ENCODE results near the gene PLAC1. TPM values are rescaled to one million over a fixed set of nuclear protein-coding genes. Genes with fewer than 3 reads are reported as not detected.

The PLAC1 gene
- total and polyA plus RNA-seq, 7 donors, result 0.06 to 1.4 TPM; not detected in 5

- Histone ChIP-seq H3K4me3 (no peak overlapping the region), H3K27ac (no peak overlapping the region), H3K27me3 (no peaks in the 10 kb centered on the region), H3K4me1 (peaks cover 0 to under 1% (median 0%) of the 10 kb centered on the region in 4 donors), H3K36me3 (no peaks in the 10 kb centered on the region), H3K9me3 (no peaks in the 10 kb centered on the region)
- TF ChIP-seq, protein P1, sequence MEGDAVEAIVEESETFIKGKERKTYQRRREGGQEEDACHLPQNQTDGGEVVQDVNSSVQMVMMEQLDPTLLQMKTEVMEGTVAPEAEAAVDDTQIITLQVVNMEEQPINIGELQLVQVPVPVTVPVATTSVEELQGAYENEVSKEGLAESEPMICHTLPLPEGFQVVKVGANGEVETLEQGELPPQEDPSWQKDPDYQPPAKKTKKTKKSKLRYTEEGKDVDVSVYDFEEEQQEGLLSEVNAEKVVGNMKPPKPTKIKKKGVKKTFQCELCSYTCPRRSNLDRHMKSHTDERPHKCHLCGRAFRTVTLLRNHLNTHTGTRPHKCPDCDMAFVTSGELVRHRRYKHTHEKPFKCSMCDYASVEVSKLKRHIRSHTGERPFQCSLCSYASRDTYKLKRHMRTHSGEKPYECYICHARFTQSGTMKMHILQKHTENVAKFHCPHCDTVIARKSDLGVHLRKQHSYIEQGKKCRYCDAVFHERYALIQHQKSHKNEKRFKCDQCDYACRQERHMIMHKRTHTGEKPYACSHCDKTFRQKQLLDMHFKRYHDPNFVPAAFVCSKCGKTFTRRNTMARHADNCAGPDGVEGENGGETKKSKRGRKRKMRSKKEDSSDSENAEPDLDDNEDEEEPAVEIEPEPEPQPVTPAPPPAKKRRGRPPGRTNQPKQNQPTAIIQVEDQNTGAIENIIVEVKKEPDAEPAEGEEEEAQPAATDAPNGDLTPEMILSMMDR (IDR thresholded peaks at IDR 0.05), result no peak
- no peak for TF ChIP-seq EP300 (IDR thresholded peaks at IDR 0.05)
- TF ChIP-seq POLR2A (IDR thresholded peaks at IDR 0.05), result no peak
- TF ChIP-seq POLR2AphosphoS5 (IDR thresholded peaks at IDR 0.05), result no peak
- no peak for DNase-seq
- 58 to 80% methylated on average over 1 of the region's 1 CpG for WGBS, 2 donors
- intact Hi-C loops (cut with DNase I), result no loop called here
Observed at GRCh38 chrX:134664202-134664601, 5.9 kb upstream of the PLAC1 start.

DNA sequence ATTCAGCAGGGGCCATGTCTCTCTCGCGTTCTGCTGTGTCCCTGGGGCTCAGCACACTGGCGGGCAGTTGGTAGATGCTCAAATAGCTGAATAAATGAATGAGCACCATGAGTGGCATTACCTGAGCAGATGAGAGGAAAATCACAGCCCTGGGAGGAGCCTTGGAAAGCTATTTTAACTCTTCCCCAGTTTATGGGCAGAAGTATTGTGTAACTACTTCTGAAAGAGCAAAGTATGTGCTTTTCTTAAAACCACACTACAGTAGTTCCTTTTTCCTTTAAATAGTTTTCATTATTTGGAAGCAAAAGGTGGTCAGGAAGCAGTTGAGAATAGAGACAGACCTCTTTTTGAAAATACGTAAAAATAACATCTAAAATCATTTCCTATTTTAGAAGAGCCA is 3.0 kb upstream of the PLAC1 start:
- no peaks in the 10 kb centered on the region for H3K9me3 ChIP-seq
- H3K4me3 ChIP-seq, result no peak overlapping the region
- intact Hi-C loops (cut with DNase I), result no loop called here
- TF ChIP-seq EP300 (IDR thresholded peaks at IDR 0.05) (no peak), POLR2AphosphoS5 (IDR thresholded peaks at IDR 0.05) (no peak), POLR2A (IDR thresholded peaks at IDR 0.05) (no peak)
- TF ChIP-seq, protein P1 (IDR thresholded peaks at IDR 0.05), result no peak
- no peak overlapping the region for H3K27ac ChIP-seq
- no peak for DNase-seq
- 64 to 73% methylated on average over 4 of the region's 4 CpGs for WGBS, 2 donors
- H3K36me3 ChIP-seq, result no peaks in the 10 kb centered on the region
- no peaks in the 10 kb centered on the region for H3K4me1 ChIP-seq
- H3K27me3 ChIP-seq, result no peaks in the 10 kb centered on the region

GRCh38 chrX:134660627-134661026 is 2.4 kb upstream of the PLAC1 start:
- no peaks in the 10 kb centered on the region for H3K9me3 ChIP-seq
- no peak overlapping the region for H3K27ac ChIP-seq
- no peaks in the 10 kb centered on the region for H3K27me3 ChIP-seq
- intact Hi-C loops (cut with DNase I), result no loop called here
- WGBS, 2 donors, result 19 to 31% methylated on average over 1 of the region's 1 CpG
- TF ChIP-seq POLR2A (IDR thresholded peaks at IDR 0.05) (no peak), EP300 (IDR thresholded peaks at IDR 0.05) (no peak), POLR2AphosphoS5 (IDR thresholded peaks at IDR 0.05) (no peak)
- TF ChIP-seq, protein P1 (IDR thresholded peaks at IDR 0.05), result no peak
- no peak for DNase-seq
- H3K36me3 ChIP-seq, result no peaks in the 10 kb centered on the region
- no peaks in the 10 kb centered on the region for H3K4me1 ChIP-seq
- no peak overlapping the region for H3K4me3 ChIP-seq

GRCh38 chrX:134659761-134660160 is 1.5 kb upstream of the PLAC1 start:
- no peak for TF ChIP-seq POLR2AphosphoS5 (IDR thresholded peaks at IDR 0.05)
- TF ChIP-seq EP300 (IDR thresholded peaks at IDR 0.05), result no peak
- TF ChIP-seq, protein P1 (IDR thresholded peaks at IDR 0.05), result no peak
- TF ChIP-seq POLR2A (IDR thresholded peaks at IDR 0.05), result no peak
- 87 to 94% methylated on average over 1 of the region's 1 CpG for WGBS, 2 donors
- Histone ChIP-seq H3K4me1 (no peaks in the 10 kb centered on the region), H3K9me3 (no peaks in the 10 kb centered on the region), H3K27ac (no peak overlapping the region), H3K4me3 (no peak overlapping the region), H3K27me3 (no peaks in the 10 kb centered on the region), H3K36me3 (no peaks in the 10 kb centered on the region)
- DNase-seq, result no peak
- intact Hi-C loops (cut with DNase I), result no loop called here

- 24 to 75% methylated on average over 1 of the region's 1 CpG for WGBS, 2 donors
- H3K4me3 ChIP-seq, result no peak overlapping the region
- no peaks in the 10 kb centered on the region for H3K27me3 ChIP-seq
- no peak overlapping the region for H3K27ac ChIP-seq
- TF ChIP-seq POLR2AphosphoS5 (IDR thresholded peaks at IDR 0.05) (no peak), POLR2A (IDR thresholded peaks at IDR 0.05) (no peak), EP300 (IDR thresholded peaks at IDR 0.05) (no peak)
- TF ChIP-seq, protein P1 (IDR thresholded peaks at IDR 0.05), result no peak
- no peak for DNase-seq
- no peaks in the 10 kb centered on the region for H3K9me3 ChIP-seq
- no peaks in the 10 kb centered on the region for H3K36me3 ChIP-seq
- no peaks in the 10 kb centered on the region for H3K4me1 ChIP-seq
- intact Hi-C loops (cut with DNase I), result no loop called here
Observed at GRCh38 chrX:134658760-134659023, 421 bp upstream of the PLAC1 start.
